Epithelial cell of proximal tubule (primary cell): ENCODE measurements around the gene ACOT9. TPM values are rescaled to one million over a fixed set of nuclear protein-coding genes. Genes with fewer than 3 reads are reported as not detected.
"Not testable (repeated sequence)": the region's sequence is repeated elsewhere in the genome, so short reads cannot be mapped to it uniquely, and the experiment has no call there.

ENCODE experiments used
- DNase-seq: peaks from one replicate; pipeline ENCODE4 v3.0.0-alpha.2; 2011; ENCODE audit warnings: low read depth
- H3K4me3 ChIP-seq: 2 replicates; pipeline ENCODE4 v1.5.1; 2011; ENCODE audit warnings: low read depth, mild to moderate bottlenecking, low read length
- total RNA-seq: library from RNA; depleted of rRNA; stranded (reverse); fragments of >200 nt; gene quantifications from 2 replicates; pipeline ENCODE4 v1.2.3, GENCODE V29; 2015
- TF ChIP-seq, protein P1 (sequence below): conservative IDR thresholded peaks from 2 replicates; pipeline ENCODE4 v1.5.1; 2012; ENCODE audit warnings: low read depth, mild to moderate bottlenecking, low read length

Gene ACOT9
- total RNA-seq, 1 donor from 2014 or later: 56.3 TPM

DNA sequence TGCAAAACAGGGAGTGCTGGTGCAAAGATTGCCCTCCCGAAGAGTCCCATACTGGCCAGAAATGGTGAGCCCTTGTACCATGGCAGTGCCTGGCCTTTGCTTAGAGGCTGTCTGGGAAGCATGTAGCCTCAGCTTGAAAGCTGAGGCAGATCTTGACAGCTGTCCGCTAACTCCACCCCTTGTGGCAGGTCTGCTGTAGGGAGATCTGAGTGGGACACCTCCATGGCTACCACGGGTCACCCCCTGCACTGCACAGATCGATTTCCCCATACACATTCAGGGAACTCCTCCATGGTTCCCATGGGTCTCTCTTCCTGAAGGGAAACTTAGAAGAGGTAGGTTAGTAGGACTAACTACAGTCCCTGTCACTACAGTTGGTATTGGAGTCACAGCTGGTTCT, 6.1 kb upstream of the ACOT9 start:
- H3K4me3 ChIP-seq: no peak overlapping the region
- DNase-seq: no peak
- TF ChIP-seq, protein P1, sequence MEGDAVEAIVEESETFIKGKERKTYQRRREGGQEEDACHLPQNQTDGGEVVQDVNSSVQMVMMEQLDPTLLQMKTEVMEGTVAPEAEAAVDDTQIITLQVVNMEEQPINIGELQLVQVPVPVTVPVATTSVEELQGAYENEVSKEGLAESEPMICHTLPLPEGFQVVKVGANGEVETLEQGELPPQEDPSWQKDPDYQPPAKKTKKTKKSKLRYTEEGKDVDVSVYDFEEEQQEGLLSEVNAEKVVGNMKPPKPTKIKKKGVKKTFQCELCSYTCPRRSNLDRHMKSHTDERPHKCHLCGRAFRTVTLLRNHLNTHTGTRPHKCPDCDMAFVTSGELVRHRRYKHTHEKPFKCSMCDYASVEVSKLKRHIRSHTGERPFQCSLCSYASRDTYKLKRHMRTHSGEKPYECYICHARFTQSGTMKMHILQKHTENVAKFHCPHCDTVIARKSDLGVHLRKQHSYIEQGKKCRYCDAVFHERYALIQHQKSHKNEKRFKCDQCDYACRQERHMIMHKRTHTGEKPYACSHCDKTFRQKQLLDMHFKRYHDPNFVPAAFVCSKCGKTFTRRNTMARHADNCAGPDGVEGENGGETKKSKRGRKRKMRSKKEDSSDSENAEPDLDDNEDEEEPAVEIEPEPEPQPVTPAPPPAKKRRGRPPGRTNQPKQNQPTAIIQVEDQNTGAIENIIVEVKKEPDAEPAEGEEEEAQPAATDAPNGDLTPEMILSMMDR: no peak

DNA sequence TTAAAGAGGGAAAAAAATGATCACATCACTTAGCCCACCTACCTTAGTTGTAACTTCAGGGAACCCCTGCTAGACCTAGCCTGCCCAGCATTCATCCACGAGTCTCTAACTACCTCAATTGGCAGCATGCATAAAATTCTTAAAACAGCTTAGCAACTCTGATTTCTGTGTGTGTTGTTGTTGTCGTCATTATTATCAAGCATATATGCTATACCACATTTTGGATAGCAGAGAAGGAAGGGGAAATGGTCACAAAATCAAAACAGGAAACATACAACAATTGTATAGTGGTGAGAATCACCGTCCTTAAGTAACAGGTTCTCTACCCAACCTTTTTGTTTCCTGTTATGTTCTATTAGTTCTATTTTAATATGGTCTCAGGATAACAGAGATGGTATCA, 2.7 kb upstream of the ACOT9 start:
- no peak for DNase-seq
- H3K4me3 ChIP-seq: no peak overlapping the region
- TF ChIP-seq, protein P1: no peak

DNA sequence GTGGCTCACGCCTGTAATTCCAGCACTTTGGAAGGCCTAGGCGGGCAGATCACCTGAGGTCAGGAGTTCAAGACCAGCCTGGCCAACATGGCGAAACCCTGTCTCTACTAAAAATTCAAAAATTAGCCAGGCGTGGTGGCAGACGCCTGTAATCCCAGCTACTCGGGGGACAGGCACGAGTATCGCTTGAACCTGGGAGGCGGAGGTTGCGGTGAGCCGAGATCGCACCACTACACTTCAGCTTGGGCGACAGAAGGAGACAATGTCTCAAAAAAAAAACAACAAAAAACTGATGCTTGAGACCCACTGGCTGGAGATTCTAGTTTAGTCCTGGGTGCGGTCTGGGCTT, 521 bp upstream of the ACOT9 start:
- DNase-seq: not testable (repeated sequence)
- H3K4me3 ChIP-seq: peak overlapping the region; percentile 71

DNA sequence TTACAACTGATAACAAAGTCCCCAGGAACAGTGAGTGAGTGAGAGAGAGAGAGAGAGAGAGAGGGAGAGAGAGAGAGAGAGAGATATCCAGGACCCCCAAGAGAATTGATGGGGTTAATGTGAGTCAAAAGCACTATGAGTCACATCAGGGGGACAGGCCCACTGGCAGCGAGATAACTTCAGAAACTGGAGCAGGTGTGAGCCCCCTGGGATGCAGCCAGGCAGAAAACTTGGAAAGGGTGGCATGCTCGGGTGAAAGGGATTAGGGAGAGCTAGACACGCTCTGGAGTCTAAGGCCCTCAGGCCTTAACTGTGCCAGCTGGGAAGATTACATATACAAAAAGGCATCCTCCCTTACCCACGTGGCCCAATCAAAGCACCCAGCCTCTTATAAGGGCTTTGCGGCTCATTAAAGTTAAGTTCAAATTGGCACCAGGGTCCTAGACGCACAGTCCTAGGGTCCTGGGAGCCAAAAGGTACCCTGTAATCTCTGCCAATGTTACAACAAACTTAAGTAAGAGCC, 841 bp downstream of the ACOT9 start:
- DNase-seq: peak; percentile 35
- TF ChIP-seq, protein P1: no peak

DNA sequence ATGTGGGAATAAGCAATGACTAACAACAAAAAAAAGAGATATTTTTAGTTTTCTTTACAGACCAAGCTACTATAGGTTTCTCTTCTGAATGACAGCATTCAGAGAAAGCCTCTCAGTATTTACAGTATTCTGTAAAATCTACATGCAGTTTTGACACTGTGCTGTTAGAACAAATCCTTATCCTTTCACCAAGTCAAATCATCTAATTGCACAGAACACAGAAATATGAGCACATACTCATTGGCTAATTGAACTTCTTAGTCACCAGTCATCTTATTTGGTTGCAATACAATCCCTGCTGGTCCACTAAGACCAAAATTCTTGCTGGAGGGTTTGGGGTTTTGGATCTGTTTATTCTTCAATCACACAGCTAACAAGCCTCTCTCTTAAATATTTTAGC, 5.7 kb downstream of the ACOT9 start:
- no peak overlapping the region for H3K4me3 ChIP-seq
- no peak for DNase-seq
- TF ChIP-seq, protein P1: no peak

More for the DNA sequence above, 841 bp downstream of the ACOT9 start:
- H3K4me3 ChIP-seq: peak overlapping the region; percentile 71

DNA sequence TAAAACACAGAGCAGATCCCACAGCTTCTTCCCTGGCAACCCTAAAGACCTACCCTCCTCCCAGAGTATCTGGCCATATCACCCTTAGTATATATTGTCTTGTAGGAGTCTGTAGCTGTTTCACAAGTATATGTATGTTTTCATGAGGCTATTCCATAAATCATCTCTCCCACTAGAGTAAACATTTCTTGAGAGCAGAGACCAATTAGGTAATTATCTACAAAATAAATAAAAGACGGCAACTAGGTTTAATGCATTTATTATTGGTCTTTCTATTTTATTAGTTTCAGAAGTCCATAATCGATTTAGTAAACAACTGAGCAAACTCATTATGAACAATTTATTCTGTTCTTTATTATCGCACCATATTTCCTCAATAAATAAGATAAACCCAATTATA, 7.0 kb downstream of the ACOT9 start:
- H3K4me3 ChIP-seq: no peak overlapping the region
- no peak for DNase-seq
- TF ChIP-seq, protein P1: no peak

DNA sequence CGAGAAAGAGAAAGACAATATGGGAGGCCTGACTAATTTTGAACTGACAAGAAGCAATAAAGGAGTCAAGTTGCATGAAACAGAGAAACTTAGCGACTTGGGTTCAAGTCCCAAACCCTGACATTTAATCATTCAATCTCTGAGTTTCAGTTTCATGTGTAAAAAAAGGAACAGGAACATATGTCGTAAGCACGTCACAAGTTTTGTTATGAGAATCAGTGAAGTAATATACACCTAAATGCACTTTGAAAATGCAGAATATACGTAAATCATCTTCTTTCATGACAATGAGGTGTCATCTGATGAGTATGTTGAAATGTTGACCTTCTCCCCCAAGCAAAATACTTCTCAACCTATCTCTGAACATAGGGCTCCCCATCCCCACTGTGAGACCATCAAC, 10.4 kb downstream of the ACOT9 start:
- TF ChIP-seq, protein P1: no peak

More for the DNA sequence above, 10.4 kb downstream of the ACOT9 start:
- DNase-seq: no peak
- no peak overlapping the region for H3K4me3 ChIP-seq
